Neural progenitor cell (in vitro differentiated cells): ENCODE results near the gene PCYOX1L. TPM values are rescaled to one million over a fixed set of nuclear protein-coding genes. Genes with fewer than 3 reads are reported as not detected.

Experiments
- DNase-seq: peaks from one replicate; pipeline ENCODE4 v3.0.0-alpha.2; 2016; ENCODE audit warnings: low spot score
- H2AFZ ChIP-seq: fragments of 200-600 bp; sonication (generic); replicated peaks from 2 replicates; pipeline ENCODE4 v1.6.1; 2016; ENCODE audit warnings: antibody characterized with exemption
- H3F3A ChIP-seq: fragments of 200-600 bp; sonication (generic); 2 replicates; pipeline ENCODE4 v1.6.1; 2016; ENCODE audit warnings: antibody characterized with exemption, low read depth
- H3K27ac ChIP-seq: fragments of 200-600 bp; sonication (generic); 2 replicates; pipeline ENCODE4 v1.5.1; 2016; ENCODE audit warnings: mild to moderate bottlenecking
- H3K27me3 ChIP-seq: fragments of 200-600 bp; sonication (generic); 2 replicates; pipeline ENCODE4 v1.6.1; 2016; ENCODE audit warnings: mild to moderate bottlenecking, moderate library complexity
- H3K36me3 ChIP-seq: fragments of 200-600 bp; sonication (generic); 2 replicates; pipeline ENCODE4 v1.5.1; 2016
- H3K4me1 ChIP-seq: fragments of 200-600 bp; sonication (generic); 2 replicates; pipeline ENCODE4 v1.6.1; 2016; ENCODE audit warnings: mixed run types
- H3K4me2 ChIP-seq: fragments of 200-600 bp; sonication (generic); 2 replicates; pipeline ENCODE4 v1.6.1; 2016
- H3K4me3 ChIP-seq: fragments of 200-600 bp; sonication (generic); 2 replicates; pipeline ENCODE4 v1.5.1; 2016
- H3K79me2 ChIP-seq: fragments of 200-600 bp; sonication (generic); 2 replicates; pipeline ENCODE4 v1.6.1; 2016; ENCODE audit warnings: low read depth
- H3K9ac ChIP-seq: fragments of 200-600 bp; sonication (generic); 2 replicates; pipeline ENCODE4 v1.6.1; 2016
- H3K9me3 ChIP-seq: fragments of 200-600 bp; sonication (generic); 2 replicates; pipeline ENCODE4 v1.5.1; 2016; ENCODE audit warnings: low read depth
- H4K20me1 ChIP-seq: fragments of 200-600 bp; sonication (generic); 2 replicates; pipeline ENCODE4 v1.6.1; 2016; ENCODE audit warnings: low read depth
- H3K27ac Mint-ChIP-seq: 3 replicates; pipeline ENCODE4 v1.8.0; 2021; ENCODE audit warnings: mixed read lengths
- H3K27me3 Mint-ChIP-seq: 2 replicates; pipeline ENCODE4 v1.8.0; 2022; ENCODE audit warnings: low read depth, mild to moderate bottlenecking, inconsistent platforms, moderate library complexity, mixed read lengths; ENCODE audit not compliant: insufficient read depth
- H3K36me3 Mint-ChIP-seq: 3 replicates; pipeline ENCODE4 v1.8.0; 2021; ENCODE audit warnings: mixed read lengths
- H3K4me1 Mint-ChIP-seq: 3 replicates; pipeline ENCODE4 v1.8.0; 2021; ENCODE audit warnings: mixed read lengths
- H3K4me3 Mint-ChIP-seq: 3 replicates; pipeline ENCODE4 v1.8.0; 2021; ENCODE audit warnings: mild to moderate bottlenecking, moderate library complexity, mixed read lengths
- H3K9me3 Mint-ChIP-seq: 3 replicates; pipeline ENCODE4 v1.8.0; 2020; ENCODE audit warnings: mixed read lengths
- EZH2 ChIP-seq: fragments of 200-600 bp; sonication (generic); IDR thresholded peaks from 2 replicates; pipeline ENCODE4 v1.6.1; 2017; ENCODE audit warnings: antibody characterized with exemption, mild to moderate bottlenecking, moderate library complexity
- EZH2phosphoT487 ChIP-seq: fragments of 200-600 bp; sonication (generic); IDR thresholded peaks from 2 replicates; pipeline ENCODE4 v1.6.1; 2017; ENCODE audit warnings: antibody characterized with exemption
- total RNA-seq: library from RNA; depleted of rRNA; stranded (reverse); fragments of >200 nt; gene quantifications from 2 replicates; pipeline ENCODE4 v1.2.3, GENCODE V29; 2015; ENCODE audit warnings: low replicate concordance
- TF ChIP-seq, protein P1 (sequence below): fragments of 200-600 bp; sonication (generic); IDR thresholded peaks from 2 replicates; pipeline ENCODE4 v1.5.1; 2017; ENCODE audit warnings: antibody characterized with exemption, mild to moderate bottlenecking

The PCYOX1L gene
- total RNA-seq, 1 donor from 2014 or later: 16.4 TPM

DNA sequence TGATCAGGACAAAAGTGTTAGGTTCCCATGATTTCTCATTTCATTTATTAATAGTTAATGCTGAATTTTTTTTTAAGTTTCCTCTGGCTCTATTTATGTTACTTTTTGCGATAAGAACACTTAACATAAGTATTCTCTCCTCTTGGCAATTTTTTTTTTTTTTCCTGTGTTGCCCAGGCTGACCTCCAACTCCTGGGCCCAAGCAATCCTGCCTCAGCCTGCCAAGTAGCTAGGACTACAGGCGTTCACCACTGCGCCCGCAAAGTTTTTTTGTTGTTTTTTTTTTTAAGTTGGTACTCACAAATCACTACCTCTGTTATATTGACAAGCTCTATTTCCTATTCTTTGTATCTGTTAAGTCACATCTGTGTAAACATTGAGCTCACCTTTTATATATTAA, 5.7 kb upstream of the PCYOX1L start:
- Histone ChIP-seq H3K9me3 (no peaks in the 10 kb centered on the region), H3K27me3 (no peaks in the 10 kb centered on the region), H3K4me3 (no peak overlapping the region), H3K27ac (no peak overlapping the region), H3K36me3 (peaks cover 37% of the 10 kb centered on the region), H2AFZ (no peak overlapping the region), H4K20me1 (peaks cover 8% of the 10 kb centered on the region), H3K79me2 (peaks cover 60% of the 10 kb centered on the region), H3K9ac (no peak overlapping the region), H3F3A (peaks cover 24% of the 10 kb centered on the region), H3K4me1 (peaks cover 4% of the 10 kb centered on the region), H3K4me2 (no peak overlapping the region)
- DNase-seq: no peak
- Mint-ChIP-seq H3K9me3 (no peaks in the 10 kb centered on the region), H3K4me3 (no peak overlapping the region), H3K4me1 (peaks cover 9% of the 10 kb centered on the region), H3K27ac (no peak overlapping the region), H3K27me3 (no peaks in the 10 kb centered on the region), H3K36me3 (peaks cover 34% of the 10 kb centered on the region)
- TF ChIP-seq EZH2 (no peak), EZH2phosphoT487 (no peak)
- TF ChIP-seq, protein P1, sequence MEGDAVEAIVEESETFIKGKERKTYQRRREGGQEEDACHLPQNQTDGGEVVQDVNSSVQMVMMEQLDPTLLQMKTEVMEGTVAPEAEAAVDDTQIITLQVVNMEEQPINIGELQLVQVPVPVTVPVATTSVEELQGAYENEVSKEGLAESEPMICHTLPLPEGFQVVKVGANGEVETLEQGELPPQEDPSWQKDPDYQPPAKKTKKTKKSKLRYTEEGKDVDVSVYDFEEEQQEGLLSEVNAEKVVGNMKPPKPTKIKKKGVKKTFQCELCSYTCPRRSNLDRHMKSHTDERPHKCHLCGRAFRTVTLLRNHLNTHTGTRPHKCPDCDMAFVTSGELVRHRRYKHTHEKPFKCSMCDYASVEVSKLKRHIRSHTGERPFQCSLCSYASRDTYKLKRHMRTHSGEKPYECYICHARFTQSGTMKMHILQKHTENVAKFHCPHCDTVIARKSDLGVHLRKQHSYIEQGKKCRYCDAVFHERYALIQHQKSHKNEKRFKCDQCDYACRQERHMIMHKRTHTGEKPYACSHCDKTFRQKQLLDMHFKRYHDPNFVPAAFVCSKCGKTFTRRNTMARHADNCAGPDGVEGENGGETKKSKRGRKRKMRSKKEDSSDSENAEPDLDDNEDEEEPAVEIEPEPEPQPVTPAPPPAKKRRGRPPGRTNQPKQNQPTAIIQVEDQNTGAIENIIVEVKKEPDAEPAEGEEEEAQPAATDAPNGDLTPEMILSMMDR: no peak

DNA sequence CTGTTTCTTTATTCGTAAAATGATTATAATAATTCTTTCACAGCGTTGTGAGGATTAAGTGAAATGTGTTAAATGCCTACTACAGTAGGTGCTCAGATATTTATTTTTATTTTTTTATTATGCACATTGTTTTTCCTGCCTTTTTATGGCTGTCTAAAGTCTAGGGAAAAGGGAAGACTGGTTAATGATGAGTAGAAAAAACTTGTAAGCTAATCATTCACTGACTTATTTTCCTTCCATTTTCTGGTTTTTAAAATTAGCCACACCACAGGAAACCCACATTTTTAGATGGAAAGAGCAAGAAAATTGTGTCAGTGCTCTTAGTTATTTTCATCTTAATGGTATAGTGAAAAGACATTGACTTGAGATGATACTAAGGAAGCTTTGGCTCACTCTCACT, 3.9 kb upstream of the PCYOX1L start:
- H3K36me3 Mint-ChIP-seq: peaks cover 27% of the 10 kb centered on the region
- H3K4me3 Mint-ChIP-seq: no peak overlapping the region
- peaks cover 8% of the 10 kb centered on the region for H3K4me1 ChIP-seq
- peaks cover 28% of the 10 kb centered on the region for H3K36me3 ChIP-seq
- no peak overlapping the region for H3K4me2 ChIP-seq
- no peak overlapping the region for H3K9ac ChIP-seq
- H2AFZ ChIP-seq: no peak overlapping the region
- H3K4me1 Mint-ChIP-seq: peaks cover 16% of the 10 kb centered on the region
- H3K27ac Mint-ChIP-seq: no peak overlapping the region
- no peak overlapping the region for H3K27ac ChIP-seq
- peaks cover 28% of the 10 kb centered on the region for H3F3A ChIP-seq
- H3K79me2 ChIP-seq: peaks cover 54% of the 10 kb centered on the region
- H3K4me3 ChIP-seq: no peak overlapping the region
- H3K9me3 ChIP-seq: no peaks in the 10 kb centered on the region
- peaks cover 2% of the 10 kb centered on the region for H3K27me3 Mint-ChIP-seq
- no peaks in the 10 kb centered on the region for H4K20me1 ChIP-seq
- no peaks in the 10 kb centered on the region for H3K9me3 Mint-ChIP-seq
- TF ChIP-seq EZH2phosphoT487 (no peak), EZH2 (no peak)
- TF ChIP-seq, protein P1: no peak
- no peaks in the 10 kb centered on the region for H3K27me3 ChIP-seq
- no peak for DNase-seq

DNA sequence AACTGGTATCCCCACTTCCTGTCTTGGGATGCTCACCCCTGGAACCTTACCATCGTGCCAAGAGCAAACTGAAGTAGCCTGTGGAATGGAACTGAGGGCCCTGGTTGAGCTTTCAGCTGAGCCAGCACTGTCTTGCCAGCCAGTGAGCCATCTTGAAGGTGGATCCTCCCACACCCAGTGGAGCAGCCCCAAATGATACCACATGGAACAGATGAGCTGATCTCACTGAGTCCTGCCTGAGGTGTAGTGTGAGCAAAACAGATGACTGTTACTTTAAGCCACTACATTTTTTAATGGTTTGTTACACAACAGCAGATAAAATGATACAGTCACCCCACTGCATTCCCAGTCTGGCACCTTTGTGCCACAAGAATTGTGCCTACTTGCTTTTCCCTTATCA, 2.2 kb upstream of the PCYOX1L start:
- H3K79me2 ChIP-seq: peaks cover 53% of the 10 kb centered on the region
- H3K9ac ChIP-seq: no peak overlapping the region
- no peak overlapping the region for H3K27ac Mint-ChIP-seq
- H3K9me3 Mint-ChIP-seq: no peaks in the 10 kb centered on the region
- no peaks in the 10 kb centered on the region for H3K9me3 ChIP-seq
- H3K36me3 ChIP-seq: peaks cover 20% of the 10 kb centered on the region
- no peaks in the 10 kb centered on the region for H3K27me3 ChIP-seq
- no peak for DNase-seq
- H3K4me3 ChIP-seq: no peak overlapping the region
- H3F3A ChIP-seq: peaks cover 28% of the 10 kb centered on the region
- peaks cover 19% of the 10 kb centered on the region for H3K4me1 Mint-ChIP-seq
- no peaks in the 10 kb centered on the region for H4K20me1 ChIP-seq
- H3K27me3 Mint-ChIP-seq: peaks cover 2% of the 10 kb centered on the region
- TF ChIP-seq, protein P1: no peak
- no peak for TF ChIP-seq EZH2
- TF ChIP-seq EZH2phosphoT487: no peak
- no peak overlapping the region for H3K27ac ChIP-seq
- peaks cover 15% of the 10 kb centered on the region for H3K36me3 Mint-ChIP-seq
- H2AFZ ChIP-seq: no peak overlapping the region
- H3K4me3 Mint-ChIP-seq: no peak overlapping the region
- H3K4me1 ChIP-seq: peaks cover 8% of the 10 kb centered on the region
- no peak overlapping the region for H3K4me2 ChIP-seq
